Measurements from ENCODE around the gene SLC35F3.
"Not testable (repeated sequence)": the region's sequence is repeated elsewhere in the genome, so short reads cannot be mapped to it uniquely, and the experiment has no call there.

SLC35F3 gene

GRCh38 chr1:234175363-234175762, 270.9 kb downstream of the SLC35F3 start:
- Histone ChIP-seq H3K36me3 (ENCODE audit: insufficient read depth, low read length) (no peaks in the 10 kb centered on the region), H3K4me1 (ENCODE audit: insufficient read depth, low read length) (no peaks in the 10 kb centered on the region), H3K9ac (ENCODE audit: low read length) (no peak overlapping the region), H3K27me3 (ENCODE audit: control insufficient read depth in 1 of 2, insufficient read depth in 2 of 2, low read length in 2 of 2) (no peaks in the 10 kb centered on the region), H3K9me3 (ENCODE audit: low read length) (no peaks in the 10 kb centered on the region), H3K4me3 (ENCODE audit: low read depth in 1 of 2, low read length in 2 of 2) (no peak overlapping the region), H3K27ac (ENCODE audit: low read depth, low read length) (no peak overlapping the region)

GRCh38 chr1:234176000-234176399, 271.5 kb downstream of the SLC35F3 start:
- no peak overlapping the region for H3K9ac ChIP-seq (ENCODE audit: low read length)
- no peaks in the 10 kb centered on the region for H3K27me3 ChIP-seq (ENCODE audit: control insufficient read depth in 1 of 2, insufficient read depth in 2 of 2, low read length in 2 of 2)
- no peaks in the 10 kb centered on the region for H3K36me3 ChIP-seq (ENCODE audit: insufficient read depth, low read length)
- no peak overlapping the region for H3K4me3 ChIP-seq (ENCODE audit: low read depth in 1 of 2, low read length in 2 of 2)
- no peaks in the 10 kb centered on the region for H3K4me1 ChIP-seq (ENCODE audit: insufficient read depth, low read length)
- H3K9me3 ChIP-seq (ENCODE audit: low read length): no peaks in the 10 kb centered on the region
- no peak overlapping the region for H3K27ac ChIP-seq (ENCODE audit: low read depth, low read length)

GRCh38 chr1:234176847-234177246, 272.4 kb downstream of the SLC35F3 start:
- not testable (repeated sequence) for H3K9me3 ChIP-seq (ENCODE audit: low read length); H3K4me3 ChIP-seq (ENCODE audit: low read depth in 1 of 2, low read length in 2 of 2)

GRCh38 chr1:234185438-234185837, 281.0 kb downstream of the SLC35F3 start:
- H3K4me1 ChIP-seq (ENCODE audit: insufficient read depth, low read length): no peaks in the 10 kb centered on the region
- H3K4me3 ChIP-seq (ENCODE audit: low read depth in 1 of 2, low read length in 2 of 2): no peak overlapping the region
- H3K9me3 ChIP-seq (ENCODE audit: low read length): no peaks in the 10 kb centered on the region
- H3K27me3 ChIP-seq (ENCODE audit: control insufficient read depth in 1 of 2, insufficient read depth in 2 of 2, low read length in 2 of 2): peaks cover 0 to 6% of the 10 kb centered on the region in 2 donors
- no peak overlapping the region for H3K27ac ChIP-seq (ENCODE audit: low read depth, low read length)
- H3K36me3 ChIP-seq (ENCODE audit: insufficient read depth, low read length): no peaks in the 10 kb centered on the region
- H3K9ac ChIP-seq (ENCODE audit: low read length): no peak overlapping the region

More at GRCh38 chr1:234176847-234177246, 272.4 kb downstream of the SLC35F3 start:
- H3K36me3 ChIP-seq (ENCODE audit: insufficient read depth, low read length); H3K9ac ChIP-seq (ENCODE audit: low read length); H3K27me3 ChIP-seq (ENCODE audit: control insufficient read depth in 1 of 2, insufficient read depth in 2 of 2, low read length in 2 of 2); H3K4me1 ChIP-seq (ENCODE audit: insufficient read depth, low read length); H3K27ac ChIP-seq (ENCODE audit: low read depth, low read length): not testable (repeated sequence)

- no peak overlapping the region for H3K4me3 ChIP-seq (ENCODE audit: low read depth in 1 of 2, low read length in 2 of 2)
- no peak overlapping the region for H3K27ac ChIP-seq (ENCODE audit: low read depth, low read length)
- H3K36me3 ChIP-seq (ENCODE audit: insufficient read depth, low read length): no peaks in the 10 kb centered on the region
- no peaks in the 10 kb centered on the region for H3K4me1 ChIP-seq (ENCODE audit: insufficient read depth, low read length)
- no peaks in the 10 kb centered on the region for H3K9me3 ChIP-seq (ENCODE audit: low read length)
- H3K27me3 ChIP-seq (ENCODE audit: control insufficient read depth in 1 of 2, insufficient read depth in 2 of 2, low read length in 2 of 2): peaks cover 0 to 6% of the 10 kb centered on the region in 2 donors
- H3K9ac ChIP-seq (ENCODE audit: low read length): no peak overlapping the region
Measured at GRCh38 chr1:234186037-234186688, 281.7 kb downstream of the SLC35F3 start.

GRCh38 chr1:234188454-234188792, 283.9 kb downstream of the SLC35F3 start:
- Histone ChIP-seq H3K4me3 (ENCODE audit: low read depth in 1 of 2, low read length in 2 of 2) (no peak overlapping the region), H3K36me3 (ENCODE audit: insufficient read depth, low read length) (no peaks in the 10 kb centered on the region), H3K9me3 (ENCODE audit: low read length) (no peaks in the 10 kb centered on the region), H3K9ac (ENCODE audit: low read length) (no peak overlapping the region), H3K27me3 (ENCODE audit: control insufficient read depth in 1 of 2, insufficient read depth in 2 of 2, low read length in 2 of 2) (peaks cover 0 to 6% of the 10 kb centered on the region in 2 donors), H3K4me1 (ENCODE audit: insufficient read depth, low read length) (no peaks in the 10 kb centered on the region), H3K27ac (ENCODE audit: low read depth, low read length) (no peak overlapping the region)

GRCh38 chr1:234197839-234198238, 293.4 kb downstream of the SLC35F3 start:
- no peak overlapping the region for H3K9ac ChIP-seq (ENCODE audit: low read length)
- H3K27ac ChIP-seq (ENCODE audit: low read depth, low read length): no peak overlapping the region
- H3K36me3 ChIP-seq (ENCODE audit: insufficient read depth, low read length): no peaks in the 10 kb centered on the region
- H3K4me1 ChIP-seq (ENCODE audit: insufficient read depth, low read length): no peaks in the 10 kb centered on the region
- H3K4me3 ChIP-seq (ENCODE audit: low read depth in 1 of 2, low read length in 2 of 2): no peak overlapping the region
- no peaks in the 10 kb centered on the region for H3K9me3 ChIP-seq (ENCODE audit: low read length)
- no peaks in the 10 kb centered on the region for H3K27me3 ChIP-seq (ENCODE audit: control insufficient read depth in 1 of 2, insufficient read depth in 2 of 2, low read length in 2 of 2)

- Histone ChIP-seq H3K4me3 (ENCODE audit: low read depth in 1 of 2, low read length in 2 of 2) (no peak overlapping the region), H3K27ac (ENCODE audit: low read depth, low read length) (no peak overlapping the region), H3K9ac (ENCODE audit: low read length) (no peak overlapping the region), H3K9me3 (ENCODE audit: low read length) (no peaks in the 10 kb centered on the region), H3K36me3 (ENCODE audit: insufficient read depth, low read length) (no peaks in the 10 kb centered on the region), H3K27me3 (ENCODE audit: control insufficient read depth in 1 of 2, insufficient read depth in 2 of 2, low read length in 2 of 2) (no peaks in the 10 kb centered on the region), H3K4me1 (ENCODE audit: insufficient read depth, low read length) (no peaks in the 10 kb centered on the region)
Measured at GRCh38 chr1:234199476-234200127, 295.1 kb downstream of the SLC35F3 start.

- H3K9me3 ChIP-seq (ENCODE audit: low read length): no peaks in the 10 kb centered on the region
- H3K9ac ChIP-seq (ENCODE audit: low read length): no peak overlapping the region
- H3K36me3 ChIP-seq (ENCODE audit: insufficient read depth, low read length): no peaks in the 10 kb centered on the region
- no peaks in the 10 kb centered on the region for H3K4me1 ChIP-seq (ENCODE audit: insufficient read depth, low read length)
- H3K27me3 ChIP-seq (ENCODE audit: control insufficient read depth in 1 of 2, insufficient read depth in 2 of 2, low read length in 2 of 2): no peaks in the 10 kb centered on the region
- no peak overlapping the region for H3K4me3 ChIP-seq (ENCODE audit: low read depth in 1 of 2, low read length in 2 of 2)
- no peak overlapping the region for H3K27ac ChIP-seq (ENCODE audit: low read depth, low read length)
Measured at GRCh38 chr1:234200566-234200965, 296.1 kb downstream of the SLC35F3 start.

GRCh38 chr1:234201600-234201999, 297.1 kb downstream of the SLC35F3 start:
- Histone ChIP-seq H3K36me3 (ENCODE audit: insufficient read depth, low read length) (no peaks in the 10 kb centered on the region), H3K27ac (ENCODE audit: low read depth, low read length) (no peak overlapping the region), H3K4me1 (ENCODE audit: insufficient read depth, low read length) (no peaks in the 10 kb centered on the region), H3K27me3 (ENCODE audit: control insufficient read depth in 1 of 2, insufficient read depth in 2 of 2, low read length in 2 of 2) (no peaks in the 10 kb centered on the region), H3K9ac (ENCODE audit: low read length) (no peak overlapping the region), H3K9me3 (ENCODE audit: low read length) (no peaks in the 10 kb centered on the region), H3K4me3 (ENCODE audit: low read depth in 1 of 2, low read length in 2 of 2) (no peak overlapping the region)

GRCh38 chr1:234205966-234206365, 301.5 kb downstream of the SLC35F3 start:
- H3K9ac ChIP-seq (ENCODE audit: low read length): no peak overlapping the region
- H3K27ac ChIP-seq (ENCODE audit: low read depth, low read length): no peak overlapping the region
- H3K36me3 ChIP-seq (ENCODE audit: insufficient read depth, low read length): no peaks in the 10 kb centered on the region
- no peaks in the 10 kb centered on the region for H3K4me1 ChIP-seq (ENCODE audit: insufficient read depth, low read length)
- no peak overlapping the region for H3K4me3 ChIP-seq (ENCODE audit: low read depth in 1 of 2, low read length in 2 of 2)
- no peaks in the 10 kb centered on the region for H3K27me3 ChIP-seq (ENCODE audit: control insufficient read depth in 1 of 2, insufficient read depth in 2 of 2, low read length in 2 of 2)
- no peaks in the 10 kb centered on the region for H3K9me3 ChIP-seq (ENCODE audit: low read length)
